IPS-18c (cell line): Measurements from ENCODE around the gene CHRNA7.

Experiments used
- H3K4me3 ChIP-seq: 2 replicates; pipeline ENCODE4 v1.7.0; 2013; ENCODE audit warnings: low read depth, mild to moderate bottlenecking, low read length, moderate library complexity; ENCODE audit not compliant: insufficient read depth
- H3K9me3 ChIP-seq: one replicate; pipeline ENCODE4 v1.6.1; 2013; ENCODE audit warnings: mild to moderate bottlenecking, low read length, moderate library complexity; ENCODE audit not compliant: control insufficient read depth, insufficient read depth

Gene CHRNA7

GRCh38 chr15:32106401-32107381 is 76.4 kb downstream of the CHRNA7 start:
- Histone ChIP-seq H3K9me3 (no peaks in the 10 kb centered on the region), H3K4me3 (no peak overlapping the region)

GRCh38 chr15:32107477-32108080 is 77.3 kb downstream of the CHRNA7 start:
- H3K9me3 ChIP-seq: no peaks in the 10 kb centered on the region
- H3K4me3 ChIP-seq: no peak overlapping the region

DNA sequence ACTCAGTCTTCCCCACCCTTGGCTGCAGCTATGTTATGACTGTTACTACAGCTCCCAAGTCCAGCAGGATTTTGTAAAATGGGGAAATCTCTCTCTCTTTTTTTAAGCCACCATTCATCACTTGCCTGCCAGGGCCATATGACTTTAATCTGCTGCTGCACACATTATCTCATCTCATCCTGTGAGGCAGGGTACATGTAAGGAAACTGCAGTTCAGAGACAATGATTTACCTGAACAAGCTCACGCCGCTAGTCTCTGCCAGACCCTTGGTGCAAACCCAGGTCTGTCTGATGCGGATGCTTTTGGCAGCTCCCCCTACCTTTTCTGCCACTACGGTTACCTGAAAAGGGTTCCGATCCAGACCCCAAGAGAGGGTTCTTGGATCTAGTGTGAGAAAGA is 78.3 kb downstream of the CHRNA7 start:
- Histone ChIP-seq H3K9me3 (no peaks in the 10 kb centered on the region), H3K4me3 (no peak overlapping the region)

- no peaks in the 10 kb centered on the region for H3K9me3 ChIP-seq
- no peak overlapping the region for H3K4me3 ChIP-seq
Measured at GRCh38 chr15:32112101-32112500, 81.8 kb downstream of the CHRNA7 start.

GRCh38 chr15:32113224-32113623 is 82.9 kb downstream of the CHRNA7 start:
- Histone ChIP-seq H3K9me3 (no peaks in the 10 kb centered on the region), H3K4me3 (no peak overlapping the region)

DNA sequence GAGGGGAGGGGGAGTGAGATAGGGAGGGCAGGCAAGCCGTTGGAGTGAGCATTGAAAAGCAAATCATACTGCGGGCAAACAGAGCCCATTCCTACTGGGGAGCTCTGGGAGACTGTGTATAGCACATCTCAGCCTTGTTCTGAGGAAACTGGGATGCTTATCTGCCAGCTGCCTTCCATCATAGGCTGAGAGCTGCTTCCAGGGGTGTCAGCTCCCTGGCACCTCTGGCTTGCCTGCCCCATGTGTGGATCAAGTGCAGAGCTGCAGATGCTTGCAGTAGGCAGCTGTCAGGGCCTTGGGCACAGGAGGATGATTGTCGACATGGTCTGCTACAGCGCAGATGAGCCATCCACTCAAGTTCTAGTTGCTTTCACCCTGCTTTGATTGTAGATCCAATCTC is 86.8 kb downstream of the CHRNA7 start:
- Histone ChIP-seq H3K9me3 (no peaks in the 10 kb centered on the region), H3K4me3 (no peak overlapping the region)

GRCh38 chr15:32119286-32119685 is 89.0 kb downstream of the CHRNA7 start:
- H3K4me3 ChIP-seq: no peak overlapping the region
- H3K9me3 ChIP-seq: no peaks in the 10 kb centered on the region

DNA sequence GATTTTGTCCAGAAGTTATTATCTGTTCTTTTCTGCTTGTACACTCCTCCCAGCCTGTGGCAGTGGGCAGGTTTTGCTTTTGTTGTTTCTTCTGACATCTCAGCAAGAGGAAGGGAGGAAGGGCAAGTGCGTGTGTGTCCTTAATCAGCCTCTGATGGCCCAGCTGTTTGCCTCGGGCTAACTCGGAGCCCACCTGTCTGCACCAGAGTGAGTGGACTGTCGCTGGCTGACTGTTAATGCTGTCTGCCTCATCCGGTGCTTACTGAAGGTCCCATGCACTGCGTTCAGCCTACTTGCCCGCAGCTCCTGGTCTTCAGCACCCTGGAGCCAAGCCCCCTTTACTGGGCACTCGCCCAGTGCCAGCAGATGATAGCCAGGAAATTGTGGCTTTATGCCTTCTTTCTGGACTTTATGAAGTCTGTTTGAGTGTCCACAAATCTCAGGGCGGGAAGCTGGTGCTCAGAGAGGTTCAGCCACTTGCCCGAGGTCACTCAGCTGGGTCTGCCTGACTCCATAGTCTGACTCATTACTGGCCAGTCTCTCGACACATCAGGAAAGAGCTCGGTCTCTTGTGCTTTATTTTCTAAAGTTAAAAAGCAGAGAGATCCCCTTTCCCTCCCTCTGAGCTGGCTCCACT is 89.5 kb downstream of the CHRNA7 start:
- Histone ChIP-seq H3K9me3 (no peaks in the 10 kb centered on the region), H3K4me3 (no peak overlapping the region; the same call in 1 of the 2 replicates)

- no peaks in the 10 kb centered on the region for H3K9me3 ChIP-seq
- no peak overlapping the region for H3K4me3 ChIP-seq
Measured at GRCh38 chr15:32120577-32121383, 90.5 kb downstream of the CHRNA7 start.

DNA sequence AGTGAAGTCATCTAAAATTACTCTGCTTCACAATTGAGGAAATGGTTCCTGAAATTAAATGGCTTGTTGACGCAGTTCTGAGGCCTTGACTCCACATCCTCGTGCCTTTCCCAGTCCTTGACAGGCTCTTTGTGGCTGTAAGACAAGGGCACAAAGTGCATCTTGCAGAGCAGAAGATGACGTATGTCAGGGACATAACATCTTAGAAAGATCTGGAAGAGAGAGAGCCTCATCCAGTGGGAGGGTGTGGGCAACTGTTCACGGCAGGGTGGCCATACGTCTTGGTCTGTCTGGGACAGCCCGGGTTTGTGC is 91.0 kb downstream of the CHRNA7 start:
- Histone ChIP-seq H3K4me3 (no peak overlapping the region), H3K9me3 (no peaks in the 10 kb centered on the region)

GRCh38 chr15:32122013-32122412 is 91.7 kb downstream of the CHRNA7 start:
- Histone ChIP-seq H3K9me3 (no peaks in the 10 kb centered on the region), H3K4me3 (no peak overlapping the region)

DNA sequence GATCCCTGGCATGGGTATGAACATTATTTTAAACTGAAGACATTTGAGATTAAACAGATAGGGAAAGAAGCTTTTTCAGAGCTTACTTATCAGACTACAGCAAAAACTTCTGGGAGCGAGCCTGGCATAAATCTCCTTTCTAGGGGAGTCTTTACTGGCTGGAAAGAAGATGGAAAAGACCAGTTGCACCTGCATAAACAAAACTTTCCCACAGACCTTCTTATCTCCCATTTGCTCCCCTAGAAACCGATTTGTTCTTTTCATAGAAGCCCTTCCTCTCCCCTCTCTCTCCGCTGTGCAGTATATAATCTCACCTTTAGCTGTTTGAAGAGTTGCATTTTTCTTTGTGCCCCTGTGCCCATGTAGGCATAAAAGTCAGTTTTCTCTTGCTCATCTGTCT is 93.2 kb downstream of the CHRNA7 start:
- Histone ChIP-seq H3K9me3 (no peaks in the 10 kb centered on the region), H3K4me3 (no peak overlapping the region)

GRCh38 chr15:32124726-32125125 is 94.4 kb downstream of the CHRNA7 start:
- Histone ChIP-seq H3K4me3 (no peak overlapping the region), H3K9me3 (no peaks in the 10 kb centered on the region)

- H3K9me3 ChIP-seq: no peaks in the 10 kb centered on the region
Measured at GRCh38 chr15:32125595-32125994, 95.3 kb downstream of the CHRNA7 start.

DNA sequence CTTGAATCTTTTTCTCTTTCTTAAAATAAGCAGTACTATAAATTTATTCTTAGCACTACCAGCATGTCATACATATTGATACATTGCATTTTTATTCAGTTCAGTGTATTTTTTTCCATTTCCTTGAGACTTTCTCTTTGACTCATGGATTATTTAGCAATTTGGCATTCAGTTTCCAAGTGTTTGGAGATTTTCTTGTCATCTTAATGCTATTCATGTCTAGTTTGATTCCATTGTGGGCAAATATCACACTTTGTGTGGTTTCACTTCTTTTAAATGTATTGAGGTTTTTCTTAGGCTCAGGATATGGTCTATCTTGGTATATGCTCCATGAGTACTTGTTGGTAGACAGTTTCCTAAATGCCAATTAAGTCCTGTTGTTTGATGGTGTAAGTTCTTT is 99.5 kb downstream of the CHRNA7 start:
- H3K9me3 ChIP-seq: no peaks in the 10 kb centered on the region
- no peak overlapping the region for H3K4me3 ChIP-seq

More at GRCh38 chr15:32125595-32125994, 95.3 kb downstream of the CHRNA7 start:
- no peak overlapping the region for H3K4me3 ChIP-seq

GRCh38 chr15:32130823-32131222 is 100.5 kb downstream of the CHRNA7 start:
- Histone ChIP-seq H3K9me3 (no peaks in the 10 kb centered on the region), H3K4me3 (no peak overlapping the region)

GRCh38 chr15:32131803-32132202 is 101.5 kb downstream of the CHRNA7 start:
- Histone ChIP-seq H3K4me3 (no peak overlapping the region), H3K9me3 (no peaks in the 10 kb centered on the region)
